IMR-90 (cell line): ENCODE results near the gene HIGD1C. TPM values are rescaled to one million over a fixed set of nuclear protein-coding genes. Genes with fewer than 3 reads are reported as not detected.

Experiments
- ATAC-seq: fragments of 200-7000 bp; cut with Tn5 transposase; 2 replicates; pipeline ENCODE4 v1.9.1; 2020; ENCODE audit warnings: low read depth, mild to moderate bottlenecking, moderate library complexity
- BruUV-seq: library from RNA; stranded (reverse); fragments of 400-500 nt; replicated peaks from 2 replicates; lab custom pipeline; 2021; lab: Mats Ljungman, UMichigan
- CTCF ChIA-PET: fragments of 300-600 bp; formaldehyde crosslinking; extraction: SDS; loops from one replicate; lab custom pipeline; 2021; ENCODE audit warnings: antibody characterized with exemption; lab: Yijun Ruan, JAX
- POLR2A ChIA-PET: fragments of 300-600 bp; sonication (Branson Sonifier 250); formaldehyde crosslinking; loops from one replicate; lab custom pipeline; 2022; ENCODE audit warnings: antibody characterized with exemption; ENCODE audit not compliant: unreplicated experiment; lab: Charles Lee
- DNase-seq: peaks from one replicate; pipeline ENCODE4 v3.0.0; 2013
- H2AFZ ChIP-seq: replicated peaks from 2 replicates; pipeline ENCODE3; 2013; ENCODE audit warnings: low read length, mild to moderate bottlenecking; ENCODE audit not compliant: poor library complexity
- H2AK5ac ChIP-seq: 2 replicates; pipeline ENCODE4 v1.6.1; 2013; ENCODE audit warnings: low read depth, low read length, inconsistent platforms
- H2AK9ac ChIP-seq: replicated peaks from 2 replicates; pipeline ENCODE3; 2013; ENCODE audit warnings: mild to moderate bottlenecking, low read depth, low read length, moderate library complexity; ENCODE audit not compliant: poor library complexity
- H2BK120ac ChIP-seq: 2 replicates; pipeline ENCODE4 v1.6.1; 2013; ENCODE audit warnings: low read depth, low read length, inconsistent platforms
- H2BK15ac ChIP-seq: 3 replicates; pipeline ENCODE4 v1.6.1; 2013; ENCODE audit warnings: low read depth, low read length, inconsistent platforms
- H2BK20ac ChIP-seq: 2 replicates; pipeline ENCODE4 v1.6.1; 2013; ENCODE audit warnings: low read depth, mild to moderate bottlenecking, inconsistent platforms, low read length, moderate library complexity
- H2BK5ac ChIP-seq: 2 replicates; pipeline ENCODE4 v1.6.1; 2013; ENCODE audit warnings: mild to moderate bottlenecking, low read depth, low read length, inconsistent platforms; ENCODE audit not compliant: poor library complexity, severe bottlenecking
- H3K14ac ChIP-seq: replicated peaks from 2 replicates; pipeline ENCODE4 v1.6.1; 2013; ENCODE audit warnings: low read depth, low read length, inconsistent platforms
- H3K18ac ChIP-seq: 2 replicates; pipeline ENCODE4 v1.6.1; 2013; ENCODE audit warnings: low read depth, low read length, control low read depth
- H3K23ac ChIP-seq: 2 replicates; pipeline ENCODE4 v1.6.1; 2013; ENCODE audit warnings: low read depth, low read length, inconsistent platforms
- H3K27ac ChIP-seq: 2 replicates; pipeline ENCODE4 v1.5.1; 2013; ENCODE audit warnings: mild to moderate bottlenecking, control low read depth, low read length; ENCODE audit not compliant: insufficient read depth
- H3K27me3 ChIP-seq: 2 replicates; pipeline ENCODE4 v1.6.1; 2013; ENCODE audit warnings: low read length; ENCODE audit not compliant: control insufficient read depth, insufficient read depth
- H3K36me3 ChIP-seq: 2 replicates; pipeline ENCODE4 v1.6.1; 2013; ENCODE audit warnings: low read length, mixed read lengths; ENCODE audit not compliant: control insufficient read depth, insufficient read depth
- H3K4ac ChIP-seq: 2 replicates; pipeline ENCODE4 v1.6.1; 2013; ENCODE audit warnings: low read depth, low read length, inconsistent platforms
- H3K4me1 ChIP-seq: 2 replicates; pipeline ENCODE4 v1.6.1; 2013; ENCODE audit warnings: low read length, mixed read lengths; ENCODE audit not compliant: control insufficient read depth, insufficient read depth
- H3K4me2 ChIP-seq: 2 replicates; pipeline ENCODE4 v1.6.1; 2013; ENCODE audit warnings: low read depth, mild to moderate bottlenecking, control low read depth, low read length, moderate library complexity
- H3K4me3 ChIP-seq: 2 replicates; pipeline ENCODE4 v1.5.1; 2013; ENCODE audit warnings: low read depth, mild to moderate bottlenecking, control low read depth, low read length, moderate library complexity; ENCODE audit not compliant: insufficient read depth
- H3K56ac ChIP-seq: 2 replicates; pipeline ENCODE4 v1.6.1; 2013; ENCODE audit warnings: low read length, inconsistent platforms; ENCODE audit not compliant: insufficient read depth; ENCODE audit errors: extremely low read depth
- H3K79me1 ChIP-seq, 2 experiments: 2 replicates each; pipeline ENCODE4 v1.6.1; 2013; ENCODE audit warnings: low read length in 2 of 2, inconsistent platforms in 1 of 2, low read depth in 1 of 2
- H3K9ac ChIP-seq: 2 replicates; pipeline ENCODE4 v1.6.1; 2013; ENCODE audit warnings: low read depth, low read length, control low read depth
- H3K9me1 ChIP-seq: 2 replicates; pipeline ENCODE4 v1.6.1; 2013; ENCODE audit warnings: low read length, inconsistent platforms; ENCODE audit not compliant: insufficient read depth
- H3K9me3 ChIP-seq: 2 replicates; pipeline ENCODE4 v1.6.1; 2013; ENCODE audit warnings: low read length; ENCODE audit not compliant: control insufficient read depth, insufficient read depth
- H4K20me1 ChIP-seq: 2 replicates; pipeline ENCODE4 v1.6.1; 2013; ENCODE audit warnings: low read length, inconsistent platforms; ENCODE audit not compliant: insufficient read depth
- H4K5ac ChIP-seq: 2 replicates; pipeline ENCODE4 v1.6.1; 2013; ENCODE audit warnings: mild to moderate bottlenecking, low read depth, low read length, control low read depth
- H4K8ac ChIP-seq, 2 experiments: 2 replicates each; pipeline ENCODE4 v1.6.1; 2013; ENCODE audit warnings: low read depth in 2 of 2, low read length in 2 of 2, control low read depth in 1 of 2, inconsistent platforms in 1 of 2
- H4K91ac ChIP-seq: 2 replicates; pipeline ENCODE4 v1.6.1; 2013; ENCODE audit warnings: low read depth, low read length, inconsistent platforms; ENCODE audit not compliant: insufficient read depth
- CEBPB ChIP-seq: IDR thresholded peaks from 2 replicates; pipeline ENCODE4 v1.6.1; 2012; ENCODE audit warnings: low read depth, low read length, improper control_type of control experiment
- FOS ChIP-seq: fragments of 150-350 bp; IDR thresholded peaks from 2 replicates; pipeline ENCODE4 v1.6.1; 2016; ENCODE audit warnings: low read depth, low read length
- MAFK ChIP-seq: IDR thresholded peaks from 2 replicates; pipeline ENCODE4 v1.6.1; 2012; ENCODE audit warnings: low read depth, low read length, improper control_type of control experiment
- MAZ ChIP-seq: IDR thresholded peaks from 2 replicates; pipeline ENCODE4 v1.6.1; 2012; ENCODE audit warnings: low read depth, mild to moderate bottlenecking, low read length, improper control_type of control experiment, moderate library complexity, borderline replicate concordance
- RCOR1 ChIP-seq: IDR thresholded peaks from 2 replicates; pipeline ENCODE4 v1.6.1; 2012; ENCODE audit warnings: mild to moderate bottlenecking, low read length, improper control_type of control experiment; ENCODE audit not compliant: insufficient replicate concordance
- SMC3 ChIP-seq: fragments of 150-350 bp; IDR thresholded peaks from 2 replicates; pipeline ENCODE4 v1.6.1; 2016; ENCODE audit warnings: low read depth, mild to moderate bottlenecking, antibody characterized with exemption, low read length, moderate library complexity
- USF2 ChIP-seq: fragments of 150-350 bp; IDR thresholded peaks from 2 replicates; pipeline ENCODE4 v1.6.1; 2017; ENCODE audit warnings: mild to moderate bottlenecking, antibody characterized with exemption, low read length, low read depth
- WGBS, 2 experiments: methylation state at CpG; one replicate each; pipeline versions ENCODE4 v1.1.5 to v1.1.7; 2013; ENCODE audit warnings: missing lambda C conversion rate in 2 of 2; ENCODE audit not compliant: insufficient read length in 1 of 2; ENCODE audit errors: extremely low coverage in 2 of 2; 5-methylcytosine and 5-hydroxymethylcytosine counted together
- dilution Hi-C: fragments of 300-500 bp; cut with HindIII; formaldehyde crosslinking; loops from one replicate; pipeline ENCODE4 v1.14.3; 2018; ENCODE audit warnings: low sequenced_read_pairs; ENCODE audit not compliant: unreplicated experiment
- in situ Hi-C: fragments of 300-500 bp; cut with MboI; formaldehyde crosslinking; loops from 3 replicates; pipeline ENCODE4 v1.14.3; 2019; ENCODE audit warnings: low sequenced_read_pairs, inconsistent platforms, mixed read lengths
- intact Hi-C: fragments of 100-400 bp; cut with micrococcal nuclease; formaldehyde crosslinking; loops from 2 replicates; pipeline ENCODE4 v1.10.0; 2022
- polyA plus RNA-seq, 3 experiments: library from polyadenylated mRNA; depleted of rRNA; stranded (reverse); fragments of >200 nt; gene quantifications; 2 replicates each; pipeline ENCODE4 v1.2.3, GENCODE V29; 2012; ENCODE audit warnings: low replicate concordance in 1 of 3
- total RNA-seq: library from RNA; depleted of rRNA; stranded (reverse); fragments of >200 nt; gene quantifications from 2 replicates; pipeline ENCODE4 v1.2.3, GENCODE V29; 2012

Gene HIGD1C
- total and polyA plus RNA-seq, 2 of the 4 experiments (the other 2 are of a cell fraction): not detected

GRCh38 chr12:50937653-50938052 lies 14.7 kb upstream of the HIGD1C start:
- CTCF ChIA-PET: no interaction called here
- Histone ChIP-seq H4K5ac (no peak overlapping the region), H4K8ac (no peak overlapping the region), H3K4me2 (no peak overlapping the region), H3K36me3 (0 out of 2 replicates have a peak, but pooled peaks cover 2% of the 10 kb centered on the region), H2AK9ac (no peak overlapping the region), H2BK15ac (no peak overlapping the region), H3K9me1 (peaks cover 6% of the 10 kb centered on the region; the same call in 1 of the 2 replicates), H3K27me3 (no peaks in the 10 kb centered on the region), H3K9ac (no peak overlapping the region), H2BK20ac (no peak overlapping the region), H3K56ac (no peak overlapping the region), H2AK5ac (no peak overlapping the region), H4K91ac (no peak overlapping the region), H3K79me1 (no peaks in the 10 kb centered on the region), H4K20me1 (no peaks in the 10 kb centered on the region), H2BK5ac (no peak overlapping the region), H3K4ac (0 out of 2 replicates have a peak overlapping the region, but pooled peaks have one; percentile 7), H3K4me3 (no peak overlapping the region), H3K14ac (no peak overlapping the region), H3K23ac (no peak overlapping the region), H3K18ac (no peak overlapping the region), H3K4me1 (peaks cover 20% of the 10 kb centered on the region), H3K9me3 (peaks cover 6% of the 10 kb centered on the region; the same call in 1 of the 2 replicates), H2AFZ (no peak overlapping the region), H3K27ac (no peak overlapping the region), H2BK120ac (no peak overlapping the region)
- no peak for DNase-seq
- in situ Hi-C loops (no loop called here), dilution Hi-C loops (no loop called here), intact Hi-C loops (no loop called here)
- 100% methylated on average over 1 of the region's 1 CpG; no CpG with 5 or more reads in 1 of the 2 experiments for WGBS, 2 experiments
- BruUV-seq: no TSS peak
- TF ChIP-seq FOS (no peak), USF2 (no peak), MAFK (no peak), CEBPB (no peak), RCOR1 (no peak), SMC3 (no peak), MAZ (no peak)
- POLR2A ChIA-PET: no interaction called here
- ATAC-seq: no peak
